IMR-90 (cell line): ENCODE data around the gene C10orf67. TPM values are rescaled to one million over a fixed set of nuclear protein-coding genes. Genes with fewer than 3 reads are reported as not detected.

Experiments used
- ATAC-seq: fragments of 200-7000 bp; cut with Tn5 transposase; 2 replicates; pipeline ENCODE4 v1.9.1; 2020; ENCODE audit warnings: low read depth, mild to moderate bottlenecking, moderate library complexity
- BruUV-seq: library from RNA; stranded (reverse); fragments of 400-500 nt; replicated peaks from 2 replicates; lab custom pipeline; 2021; lab: Mats Ljungman, UMichigan
- CTCF ChIA-PET: fragments of 300-600 bp; formaldehyde crosslinking; extraction: SDS; loops from one replicate; lab custom pipeline; 2021; ENCODE audit warnings: antibody characterized with exemption; lab: Yijun Ruan, JAX
- POLR2A ChIA-PET: fragments of 300-600 bp; sonication (Branson Sonifier 250); formaldehyde crosslinking; loops from one replicate; lab custom pipeline; 2022; ENCODE audit warnings: antibody characterized with exemption; ENCODE audit not compliant: unreplicated experiment; lab: Charles Lee
- DNase-seq: peaks from one replicate; pipeline ENCODE4 v3.0.0; 2013
- H2AFZ ChIP-seq: replicated peaks from 2 replicates; pipeline ENCODE3; 2013; ENCODE audit warnings: low read length, mild to moderate bottlenecking; ENCODE audit not compliant: poor library complexity
- H2AK5ac ChIP-seq: 2 replicates; pipeline ENCODE4 v1.6.1; 2013; ENCODE audit warnings: low read depth, low read length, inconsistent platforms
- H2AK9ac ChIP-seq: replicated peaks from 2 replicates; pipeline ENCODE3; 2013; ENCODE audit warnings: mild to moderate bottlenecking, low read depth, low read length, moderate library complexity; ENCODE audit not compliant: poor library complexity
- H2BK120ac ChIP-seq: 2 replicates; pipeline ENCODE4 v1.6.1; 2013; ENCODE audit warnings: low read depth, low read length, inconsistent platforms
- H2BK15ac ChIP-seq: 3 replicates; pipeline ENCODE4 v1.6.1; 2013; ENCODE audit warnings: low read depth, low read length, inconsistent platforms
- H2BK20ac ChIP-seq: 2 replicates; pipeline ENCODE4 v1.6.1; 2013; ENCODE audit warnings: low read depth, mild to moderate bottlenecking, inconsistent platforms, low read length, moderate library complexity
- H2BK5ac ChIP-seq: 2 replicates; pipeline ENCODE4 v1.6.1; 2013; ENCODE audit warnings: mild to moderate bottlenecking, low read depth, low read length, inconsistent platforms; ENCODE audit not compliant: poor library complexity, severe bottlenecking
- H3K14ac ChIP-seq: replicated peaks from 2 replicates; pipeline ENCODE4 v1.6.1; 2013; ENCODE audit warnings: low read depth, low read length, inconsistent platforms
- H3K18ac ChIP-seq: 2 replicates; pipeline ENCODE4 v1.6.1; 2013; ENCODE audit warnings: low read depth, low read length, control low read depth
- H3K23ac ChIP-seq: 2 replicates; pipeline ENCODE4 v1.6.1; 2013; ENCODE audit warnings: low read depth, low read length, inconsistent platforms
- H3K27ac ChIP-seq: 2 replicates; pipeline ENCODE4 v1.5.1; 2013; ENCODE audit warnings: mild to moderate bottlenecking, control low read depth, low read length; ENCODE audit not compliant: insufficient read depth
- H3K27me3 ChIP-seq: 2 replicates; pipeline ENCODE4 v1.6.1; 2013; ENCODE audit warnings: low read length; ENCODE audit not compliant: control insufficient read depth, insufficient read depth
- H3K36me3 ChIP-seq: 2 replicates; pipeline ENCODE4 v1.6.1; 2013; ENCODE audit warnings: low read length, mixed read lengths; ENCODE audit not compliant: control insufficient read depth, insufficient read depth
- H3K4ac ChIP-seq: 2 replicates; pipeline ENCODE4 v1.6.1; 2013; ENCODE audit warnings: low read depth, low read length, inconsistent platforms
- H3K4me1 ChIP-seq: 2 replicates; pipeline ENCODE4 v1.6.1; 2013; ENCODE audit warnings: low read length, mixed read lengths; ENCODE audit not compliant: control insufficient read depth, insufficient read depth
- H3K4me2 ChIP-seq: 2 replicates; pipeline ENCODE4 v1.6.1; 2013; ENCODE audit warnings: low read depth, mild to moderate bottlenecking, control low read depth, low read length, moderate library complexity
- H3K4me3 ChIP-seq: 2 replicates; pipeline ENCODE4 v1.5.1; 2013; ENCODE audit warnings: low read depth, mild to moderate bottlenecking, control low read depth, low read length, moderate library complexity; ENCODE audit not compliant: insufficient read depth
- H3K56ac ChIP-seq: 2 replicates; pipeline ENCODE4 v1.6.1; 2013; ENCODE audit warnings: low read length, inconsistent platforms; ENCODE audit not compliant: insufficient read depth; ENCODE audit errors: extremely low read depth
- H3K79me1 ChIP-seq, 2 experiments: 2 replicates each; pipeline ENCODE4 v1.6.1; 2013; ENCODE audit warnings: low read length in 2 of 2, inconsistent platforms in 1 of 2, low read depth in 1 of 2
- H3K9ac ChIP-seq: 2 replicates; pipeline ENCODE4 v1.6.1; 2013; ENCODE audit warnings: low read depth, low read length, control low read depth
- H3K9me1 ChIP-seq: 2 replicates; pipeline ENCODE4 v1.6.1; 2013; ENCODE audit warnings: low read length, inconsistent platforms; ENCODE audit not compliant: insufficient read depth
- H3K9me3 ChIP-seq: 2 replicates; pipeline ENCODE4 v1.6.1; 2013; ENCODE audit warnings: low read length; ENCODE audit not compliant: control insufficient read depth, insufficient read depth
- H4K20me1 ChIP-seq: 2 replicates; pipeline ENCODE4 v1.6.1; 2013; ENCODE audit warnings: low read length, inconsistent platforms; ENCODE audit not compliant: insufficient read depth
- H4K5ac ChIP-seq: 2 replicates; pipeline ENCODE4 v1.6.1; 2013; ENCODE audit warnings: mild to moderate bottlenecking, low read depth, low read length, control low read depth
- H4K8ac ChIP-seq, 2 experiments: 2 replicates each; pipeline ENCODE4 v1.6.1; 2013; ENCODE audit warnings: low read depth in 2 of 2, low read length in 2 of 2, control low read depth in 1 of 2, inconsistent platforms in 1 of 2
- H4K91ac ChIP-seq: 2 replicates; pipeline ENCODE4 v1.6.1; 2013; ENCODE audit warnings: low read depth, low read length, inconsistent platforms; ENCODE audit not compliant: insufficient read depth
- BHLHE40 ChIP-seq: fragments of 150-350 bp; IDR thresholded peaks from 2 replicates; pipeline ENCODE4 v1.6.1; 2016; ENCODE audit warnings: mild to moderate bottlenecking, low read depth, low read length
- CEBPB ChIP-seq: IDR thresholded peaks from 2 replicates; pipeline ENCODE4 v1.6.1; 2012; ENCODE audit warnings: low read depth, low read length, improper control_type of control experiment
- CHD1 ChIP-seq: IDR thresholded peaks from 2 replicates; pipeline ENCODE4 v1.6.1; 2012; ENCODE audit warnings: low read depth, low read length, improper control_type of control experiment
- CTCF ChIP-seq: conservative IDR thresholded peaks from 2 replicates; pipeline ENCODE4 v1.5.1; 2012; ENCODE audit warnings: mild to moderate bottlenecking, low read depth, low read length, improper control_type of control experiment
- ELK1 ChIP-seq: fragments of 150-350 bp; IDR thresholded peaks from 2 replicates; pipeline ENCODE4 v1.6.1; 2016; ENCODE audit warnings: low read depth, mild to moderate bottlenecking, low read length, moderate library complexity, borderline replicate concordance
- FOS ChIP-seq: fragments of 150-350 bp; IDR thresholded peaks from 2 replicates; pipeline ENCODE4 v1.6.1; 2016; ENCODE audit warnings: low read depth, low read length
- MAFK ChIP-seq: IDR thresholded peaks from 2 replicates; pipeline ENCODE4 v1.6.1; 2012; ENCODE audit warnings: low read depth, low read length, improper control_type of control experiment
- MAZ ChIP-seq: IDR thresholded peaks from 2 replicates; pipeline ENCODE4 v1.6.1; 2012; ENCODE audit warnings: low read depth, mild to moderate bottlenecking, low read length, improper control_type of control experiment, moderate library complexity, borderline replicate concordance
- NFE2L2 ChIP-seq: fragments of 150-350 bp; IDR thresholded peaks from 2 replicates; pipeline ENCODE4 v1.6.1; 2016; ENCODE audit warnings: low read depth, mild to moderate bottlenecking, low read length
- POLR2A ChIP-seq: IDR thresholded peaks from 2 replicates; pipeline ENCODE4 v1.6.1; 2012; ENCODE audit warnings: mild to moderate bottlenecking, low read depth, low read length
- RAD21 ChIP-seq: IDR thresholded peaks from 2 replicates; pipeline ENCODE4 v1.6.1; 2012; ENCODE audit warnings: low read length, improper control_type of control experiment
- RCOR1 ChIP-seq: IDR thresholded peaks from 2 replicates; pipeline ENCODE4 v1.6.1; 2012; ENCODE audit warnings: mild to moderate bottlenecking, low read length, improper control_type of control experiment; ENCODE audit not compliant: insufficient replicate concordance
- RFX5 ChIP-seq: IDR thresholded peaks from 2 replicates; pipeline ENCODE4 v1.8.0; 2012; ENCODE audit warnings: low read depth, mild to moderate bottlenecking, low read length, moderate library complexity
- SMC3 ChIP-seq: fragments of 150-350 bp; IDR thresholded peaks from 2 replicates; pipeline ENCODE4 v1.6.1; 2016; ENCODE audit warnings: low read depth, mild to moderate bottlenecking, antibody characterized with exemption, low read length, moderate library complexity
- USF2 ChIP-seq: fragments of 150-350 bp; IDR thresholded peaks from 2 replicates; pipeline ENCODE4 v1.6.1; 2017; ENCODE audit warnings: mild to moderate bottlenecking, antibody characterized with exemption, low read length, low read depth
- WGBS, 2 experiments: methylation state at CpG; one replicate each; pipeline versions ENCODE4 v1.1.5 to v1.1.7; 2013; ENCODE audit warnings: missing lambda C conversion rate in 2 of 2; ENCODE audit not compliant: insufficient read length in 1 of 2; ENCODE audit errors: extremely low coverage in 2 of 2; 5-methylcytosine and 5-hydroxymethylcytosine counted together
- dilution Hi-C: fragments of 300-500 bp; cut with HindIII; formaldehyde crosslinking; loops from one replicate; pipeline ENCODE4 v1.14.3; 2018; ENCODE audit warnings: low sequenced_read_pairs; ENCODE audit not compliant: unreplicated experiment
- in situ Hi-C: fragments of 300-500 bp; cut with MboI; formaldehyde crosslinking; loops from 3 replicates; pipeline ENCODE4 v1.14.3; 2019; ENCODE audit warnings: low sequenced_read_pairs, inconsistent platforms, mixed read lengths
- intact Hi-C: fragments of 100-400 bp; cut with micrococcal nuclease; formaldehyde crosslinking; loops from 2 replicates; pipeline ENCODE4 v1.10.0; 2022
- polyA plus RNA-seq, 3 experiments: library from polyadenylated mRNA; depleted of rRNA; stranded (reverse); fragments of >200 nt; gene quantifications; 2 replicates each; pipeline ENCODE4 v1.2.3, GENCODE V29; 2012; ENCODE audit warnings: low replicate concordance in 1 of 3
- total RNA-seq: library from RNA; depleted of rRNA; stranded (reverse); fragments of >200 nt; gene quantifications from 2 replicates; pipeline ENCODE4 v1.2.3, GENCODE V29; 2012

Gene C10orf67
- total and polyA plus RNA-seq, 2 of the 4 experiments (the other 2 are of a cell fraction), result 0.15 to 0.18 TPM

- Histone ChIP-seq H3K27ac (no peak overlapping the region), H2BK20ac (no peak overlapping the region), H4K8ac (no peak overlapping the region), H4K20me1 (no peaks in the 10 kb centered on the region), H3K9me3 (no peaks in the 10 kb centered on the region), H3K4me3 (no peak overlapping the region), H3K79me1 (no peaks in the 10 kb centered on the region), H4K91ac (no peak overlapping the region), H2AFZ (no peak overlapping the region), H3K4me2 (no peak overlapping the region), H3K56ac (no peak overlapping the region), H3K9me1 (no peaks in the 10 kb centered on the region), H3K27me3 (peaks cover 2% of the 10 kb centered on the region; the same call in 1 of the 2 replicates), H3K18ac (no peak overlapping the region), H3K23ac (no peak overlapping the region), H2AK9ac (no peak overlapping the region), H3K4ac (no peak overlapping the region), H2BK120ac (no peak overlapping the region), H2BK5ac (no peak overlapping the region), H2AK5ac (no peak overlapping the region), H3K4me1 (no peaks in the 10 kb centered on the region), H4K5ac (no peak overlapping the region), H3K36me3 (no peaks in the 10 kb centered on the region), H2BK15ac (no peak overlapping the region), H3K9ac (no peak overlapping the region), H3K14ac (no peak overlapping the region)
- POLR2A ChIA-PET, result no interaction called here
- WGBS, 2 experiments, result 81% methylated on average over 1 of the region's 10 CpGs; no CpG with 5 or more reads in 1 of the 2 experiments
- no TSS peak for BruUV-seq
- intact Hi-C loops, result no loop called here
- ATAC-seq (no peak), DNase-seq (no peak)
- dilution Hi-C loops, result no loop called here
- CTCF ChIA-PET, result interaction anchor here (2.0 kb wide), 1 partner anchor 10 kb away, joined by 12 read pairs; no protein-coding TSS in a partner anchor
- in situ Hi-C loops, result loop anchor here (10.0 to 25.0 kb wide), 5 partner anchors 148 to 1356 kb away; partner anchors contain the start of gene KIAA1217
- TF ChIP-seq MAZ (no peak), SMC3 (no peak), MAFK (no peak), CHD1 (no peak), RAD21 (no peak), FOS (no peak), RCOR1 (no peak), ELK1 (no peak), CTCF (no peak), USF2 (no peak), RFX5 (no peak), CEBPB (no peak), BHLHE40 (no peak), NFE2L2 (no peak), POLR2A (no peak)
Measured at GRCh38 chr10:23156447-23157150, 188.0 kb downstream of the C10orf67 start.
